ENCODE measurements around the gene PPP4R3B.
"Not testable (repeated sequence)": the region's sequence is repeated elsewhere in the genome, so short reads cannot be mapped to it uniquely, and the experiment has no call there.

DNA sequence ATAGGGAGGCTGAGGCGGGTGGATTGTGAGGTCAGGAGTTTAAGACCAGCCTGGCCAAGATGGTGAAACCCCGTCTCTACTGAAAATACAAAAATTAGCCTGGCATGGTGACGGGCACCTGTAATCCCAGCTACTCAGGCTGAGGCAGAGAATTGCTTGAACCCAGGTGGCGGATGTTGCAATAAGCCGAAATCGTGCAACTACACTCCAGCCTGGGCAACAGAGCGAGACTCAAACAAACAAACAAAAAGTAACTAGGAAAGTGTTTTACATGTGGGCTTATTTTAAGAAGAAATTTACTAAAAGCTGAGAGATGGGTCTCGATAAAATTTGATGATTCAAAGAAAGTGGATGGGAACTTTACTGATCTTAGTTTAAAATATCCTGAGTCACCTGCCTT is 69.7 kb downstream of the PPP4R3B start:
- TF ChIP-seq, protein P1, sequence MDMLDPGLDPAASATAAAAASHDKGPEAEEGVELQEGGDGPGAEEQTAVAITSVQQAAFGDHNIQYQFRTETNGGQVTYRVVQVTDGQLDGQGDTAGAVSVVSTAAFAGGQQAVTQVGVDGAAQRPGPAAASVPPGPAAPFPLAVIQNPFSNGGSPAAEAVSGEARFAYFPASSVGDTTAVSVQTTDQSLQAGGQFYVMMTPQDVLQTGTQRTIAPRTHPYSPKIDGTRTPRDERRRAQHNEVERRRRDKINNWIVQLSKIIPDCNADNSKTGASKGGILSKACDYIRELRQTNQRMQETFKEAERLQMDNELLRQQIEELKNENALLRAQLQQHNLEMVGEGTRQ (IDR thresholded peaks at IDR 0.05; ENCODE audit: borderline replicate concordance, low read depth, low read length): not testable (repeated sequence)
- TF ChIP-seq, protein P2, sequence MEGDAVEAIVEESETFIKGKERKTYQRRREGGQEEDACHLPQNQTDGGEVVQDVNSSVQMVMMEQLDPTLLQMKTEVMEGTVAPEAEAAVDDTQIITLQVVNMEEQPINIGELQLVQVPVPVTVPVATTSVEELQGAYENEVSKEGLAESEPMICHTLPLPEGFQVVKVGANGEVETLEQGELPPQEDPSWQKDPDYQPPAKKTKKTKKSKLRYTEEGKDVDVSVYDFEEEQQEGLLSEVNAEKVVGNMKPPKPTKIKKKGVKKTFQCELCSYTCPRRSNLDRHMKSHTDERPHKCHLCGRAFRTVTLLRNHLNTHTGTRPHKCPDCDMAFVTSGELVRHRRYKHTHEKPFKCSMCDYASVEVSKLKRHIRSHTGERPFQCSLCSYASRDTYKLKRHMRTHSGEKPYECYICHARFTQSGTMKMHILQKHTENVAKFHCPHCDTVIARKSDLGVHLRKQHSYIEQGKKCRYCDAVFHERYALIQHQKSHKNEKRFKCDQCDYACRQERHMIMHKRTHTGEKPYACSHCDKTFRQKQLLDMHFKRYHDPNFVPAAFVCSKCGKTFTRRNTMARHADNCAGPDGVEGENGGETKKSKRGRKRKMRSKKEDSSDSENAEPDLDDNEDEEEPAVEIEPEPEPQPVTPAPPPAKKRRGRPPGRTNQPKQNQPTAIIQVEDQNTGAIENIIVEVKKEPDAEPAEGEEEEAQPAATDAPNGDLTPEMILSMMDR (IDR thresholded peaks at IDR 0.05): not testable (repeated sequence)
- not testable (repeated sequence) for TF ChIP-seq RCOR1 (IDR thresholded peaks at IDR 0.05; ENCODE audit: low read length); SMC3 (IDR thresholded peaks at IDR 0.05; ENCODE audit: low read depth, low read length); FOXJ3 (CRISPR knock-in tag; IDR thresholded peaks at IDR 0.05); TEAD4 (IDR thresholded peaks at IDR 0.05; ENCODE audit: borderline replicate concordance, insufficient read depth); RXRA (IDR thresholded peaks at IDR 0.05; ENCODE audit: borderline replicate concordance, low read depth); EZH2phosphoT487 (IDR thresholded peaks at IDR 0.05; ENCODE audit: borderline replicate concordance, low read depth); POLR2AphosphoS5 (IDR thresholded peaks at IDR 0.05; ENCODE audit: low read depth, low read length); ELF1 (IDR thresholded peaks at IDR 0.05)
- TF ChIP-seq, protein P3, sequence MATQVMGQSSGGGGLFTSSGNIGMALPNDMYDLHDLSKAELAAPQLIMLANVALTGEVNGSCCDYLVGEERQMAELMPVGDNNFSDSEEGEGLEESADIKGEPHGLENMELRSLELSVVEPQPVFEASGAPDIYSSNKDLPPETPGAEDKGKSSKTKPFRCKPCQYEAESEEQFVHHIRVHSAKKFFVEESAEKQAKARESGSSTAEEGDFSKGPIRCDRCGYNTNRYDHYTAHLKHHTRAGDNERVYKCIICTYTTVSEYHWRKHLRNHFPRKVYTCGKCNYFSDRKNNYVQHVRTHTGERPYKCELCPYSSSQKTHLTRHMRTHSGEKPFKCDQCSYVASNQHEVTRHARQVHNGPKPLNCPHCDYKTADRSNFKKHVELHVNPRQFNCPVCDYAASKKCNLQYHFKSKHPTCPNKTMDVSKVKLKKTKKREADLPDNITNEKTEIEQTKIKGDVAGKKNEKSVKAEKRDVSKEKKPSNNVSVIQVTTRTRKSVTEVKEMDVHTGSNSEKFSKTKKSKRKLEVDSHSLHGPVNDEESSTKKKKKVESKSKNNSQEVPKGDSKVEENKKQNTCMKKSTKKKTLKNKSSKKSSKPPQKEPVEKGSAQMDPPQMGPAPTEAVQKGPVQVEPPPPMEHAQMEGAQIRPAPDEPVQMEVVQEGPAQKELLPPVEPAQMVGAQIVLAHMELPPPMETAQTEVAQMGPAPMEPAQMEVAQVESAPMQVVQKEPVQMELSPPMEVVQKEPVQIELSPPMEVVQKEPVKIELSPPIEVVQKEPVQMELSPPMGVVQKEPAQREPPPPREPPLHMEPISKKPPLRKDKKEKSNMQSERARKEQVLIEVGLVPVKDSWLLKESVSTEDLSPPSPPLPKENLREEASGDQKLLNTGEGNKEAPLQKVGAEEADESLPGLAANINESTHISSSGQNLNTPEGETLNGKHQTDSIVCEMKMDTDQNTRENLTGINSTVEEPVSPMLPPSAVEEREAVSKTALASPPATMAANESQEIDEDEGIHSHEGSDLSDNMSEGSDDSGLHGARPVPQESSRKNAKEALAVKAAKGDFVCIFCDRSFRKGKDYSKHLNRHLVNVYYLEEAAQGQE (IDR thresholded peaks at IDR 0.05; ENCODE audit: low read depth, low read length): not testable (repeated sequence)
- TF ChIP-seq, protein P4, sequence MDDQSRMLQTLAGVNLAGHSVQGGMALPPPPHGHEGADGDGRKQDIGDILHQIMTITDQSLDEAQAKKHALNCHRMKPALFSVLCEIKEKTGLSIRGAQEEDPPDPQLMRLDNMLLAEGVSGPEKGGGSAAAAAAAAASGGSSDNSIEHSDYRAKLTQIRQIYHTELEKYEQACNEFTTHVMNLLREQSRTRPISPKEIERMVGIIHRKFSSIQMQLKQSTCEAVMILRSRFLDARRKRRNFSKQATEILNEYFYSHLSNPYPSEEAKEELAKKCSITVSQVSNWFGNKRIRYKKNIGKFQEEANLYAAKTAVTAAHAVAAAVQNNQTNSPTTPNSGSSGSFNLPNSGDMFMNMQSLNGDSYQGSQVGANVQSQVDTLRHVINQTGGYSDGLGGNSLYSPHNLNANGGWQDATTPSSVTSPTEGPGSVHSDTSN (IDR thresholded peaks at IDR 0.05): not testable (repeated sequence)
